Retina (tissue), 1 donor: ENCODE measurements around the gene KNTC1.
A peak's percentile ranks its signal among the peaks of the same experiment; 100 is the strongest.
"Not testable (repeated sequence)": the region's sequence is repeated elsewhere in the genome, so short reads cannot be mapped to it uniquely, and the experiment has no call there.

Experiments used
- DNase-seq: peaks from one replicate; pipeline ENCODE4 v3.0.0-alpha.2; 2016

The KNTC1 gene

DNA sequence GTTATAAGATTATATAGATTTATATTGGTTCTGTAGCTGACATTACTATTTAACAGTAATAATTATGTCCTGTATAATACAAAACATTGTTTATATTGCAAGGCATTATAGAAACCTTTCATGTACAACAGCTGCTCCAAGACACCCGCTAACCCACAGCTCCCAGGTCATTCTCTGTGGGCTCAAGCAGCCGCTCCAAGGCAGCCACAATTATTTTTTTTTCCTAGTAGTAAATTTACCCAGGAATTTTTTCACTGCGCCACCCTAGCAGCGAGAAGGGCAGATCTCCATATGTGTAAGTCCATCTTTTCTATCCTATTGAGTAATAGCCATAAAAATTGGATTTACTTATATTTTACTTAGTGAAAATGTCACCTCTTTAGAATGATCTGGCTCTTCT lies 36.3 kb downstream of the KNTC1 start:
- DNase-seq, result no peak

DNA sequence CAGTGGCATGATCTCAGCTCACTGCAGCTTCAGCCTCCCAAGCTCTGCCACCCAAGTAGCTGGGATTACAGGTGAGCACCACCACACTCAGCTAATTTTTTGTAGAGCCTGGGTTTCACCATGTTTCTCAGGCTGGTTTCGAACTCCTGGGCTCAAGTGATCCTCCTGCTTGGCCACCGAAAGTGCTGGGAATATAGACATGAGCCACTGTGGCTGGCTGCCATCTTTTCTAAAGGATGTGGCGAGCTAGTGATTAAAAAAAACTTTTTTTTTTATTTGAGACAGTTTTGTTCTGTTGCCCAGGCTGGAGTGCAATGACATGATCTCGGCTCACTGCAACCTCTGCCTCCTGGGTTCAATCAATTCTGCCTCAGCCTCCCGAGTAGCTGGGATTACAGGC lies 39.8 kb downstream of the KNTC1 start:
- DNase-seq, result not testable (repeated sequence)

DNA sequence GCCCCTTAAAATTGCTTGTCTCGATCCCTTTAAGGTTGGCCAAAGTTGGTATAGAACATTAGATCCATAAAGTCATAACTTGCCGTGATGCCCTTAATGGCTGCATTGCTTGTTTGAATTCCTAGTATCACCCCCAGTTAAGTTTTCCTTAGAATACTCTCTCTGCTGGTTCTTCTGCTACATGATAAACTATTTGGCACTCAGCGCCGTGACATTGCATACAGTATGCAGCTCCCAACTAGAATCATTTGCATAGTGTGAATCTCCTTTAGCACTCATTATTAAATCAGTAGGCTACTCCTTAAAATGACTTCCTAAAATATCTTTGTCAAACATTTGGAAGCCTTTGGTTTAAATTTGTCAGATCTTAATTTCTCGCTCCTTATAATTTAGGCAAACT lies 42.2 kb downstream of the KNTC1 start:
- DNase-seq, result no peak

DNA sequence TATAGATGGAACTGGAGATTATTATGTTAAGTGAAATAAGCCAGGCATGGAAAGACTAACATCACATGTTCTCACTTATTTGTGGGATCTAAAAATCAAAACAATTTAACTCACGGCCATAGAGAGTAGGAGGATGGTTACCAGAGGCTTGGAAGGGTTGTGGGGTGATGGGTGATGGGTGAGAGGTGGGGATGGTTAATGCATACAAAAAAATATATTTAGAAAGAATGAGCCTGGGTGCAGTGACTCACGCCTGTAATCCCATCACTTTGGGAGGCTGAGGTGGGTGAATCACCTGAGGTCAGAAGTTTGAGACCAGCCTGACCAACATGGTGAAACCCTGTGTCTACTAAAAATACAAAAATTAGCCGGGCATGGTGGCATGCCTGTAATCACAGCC lies 43.0 kb downstream of the KNTC1 start:
- DNase-seq, result not testable (repeated sequence)

DNA sequence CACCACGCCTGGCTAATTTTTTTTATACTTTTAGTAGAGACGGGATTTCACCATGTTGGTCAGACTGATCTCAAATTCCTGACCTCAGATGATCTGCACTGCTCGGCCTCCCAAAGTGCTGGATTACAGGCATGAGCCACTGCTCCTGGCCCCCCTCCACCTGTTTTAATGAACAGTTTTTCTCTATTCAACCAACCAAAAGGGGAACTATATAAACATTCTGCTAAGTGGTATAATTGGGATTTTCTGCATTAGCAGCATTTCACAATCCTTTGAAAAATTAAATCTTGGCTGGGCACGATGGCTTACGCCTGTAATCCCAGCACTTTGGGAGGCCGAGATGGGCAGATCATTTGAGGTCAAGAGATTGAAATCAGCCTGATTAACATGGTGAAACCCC lies 44.8 kb downstream of the KNTC1 start:
- DNase-seq, result no peak

DNA sequence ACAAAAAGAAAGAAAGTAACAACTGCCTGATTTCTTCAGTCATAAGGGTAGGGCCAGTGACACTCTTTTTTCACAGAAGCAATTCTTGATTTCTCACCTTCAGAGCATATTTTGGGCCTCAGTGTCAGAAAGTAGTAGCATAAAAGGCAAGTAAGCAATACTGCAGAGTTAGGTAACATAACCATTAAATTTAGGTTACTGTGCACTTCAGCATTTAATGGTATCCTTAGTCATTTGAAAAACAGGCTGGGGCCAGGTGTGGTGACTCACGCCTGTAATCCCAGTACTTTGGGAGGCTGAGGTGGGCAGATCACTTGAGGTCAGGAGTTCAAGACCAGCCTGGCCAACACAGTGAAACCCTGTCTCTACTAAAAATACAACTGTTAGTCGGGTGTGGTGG lies 56.2 kb downstream of the KNTC1 start:
- DNase-seq, result not testable (repeated sequence)

DNA sequence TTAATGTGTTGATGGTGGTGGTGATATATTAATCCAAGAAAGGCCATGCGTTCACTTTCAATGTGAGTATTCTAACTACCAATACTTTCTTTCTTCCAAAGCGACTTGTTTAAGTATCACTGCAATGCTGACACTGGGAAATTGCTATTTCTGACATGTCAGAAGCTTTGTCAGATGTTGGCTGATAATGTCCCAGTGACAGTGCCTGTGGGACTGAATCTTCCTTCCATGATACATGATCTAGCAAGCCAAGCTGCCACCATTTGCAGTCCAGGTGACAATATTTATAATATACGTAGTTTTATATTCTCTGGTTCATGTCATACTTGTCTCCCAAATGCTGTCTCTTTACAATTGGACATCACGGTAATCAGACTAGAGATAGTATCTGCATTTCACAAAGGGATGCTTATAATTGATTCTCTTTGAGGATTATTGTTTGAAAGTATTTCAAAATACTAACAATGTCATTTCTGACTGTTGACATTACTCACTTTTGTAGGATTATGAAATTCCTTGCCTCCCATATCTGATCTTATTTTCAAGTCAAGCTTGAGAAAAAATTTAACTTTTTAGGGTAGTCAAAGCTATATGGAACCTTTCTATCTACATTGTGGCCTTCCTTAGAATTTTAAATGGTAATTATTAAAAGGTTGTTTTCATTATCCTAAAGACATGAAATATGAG lies 57.3 kb downstream of the KNTC1 start:
- DNase-seq, result no peak

DNA sequence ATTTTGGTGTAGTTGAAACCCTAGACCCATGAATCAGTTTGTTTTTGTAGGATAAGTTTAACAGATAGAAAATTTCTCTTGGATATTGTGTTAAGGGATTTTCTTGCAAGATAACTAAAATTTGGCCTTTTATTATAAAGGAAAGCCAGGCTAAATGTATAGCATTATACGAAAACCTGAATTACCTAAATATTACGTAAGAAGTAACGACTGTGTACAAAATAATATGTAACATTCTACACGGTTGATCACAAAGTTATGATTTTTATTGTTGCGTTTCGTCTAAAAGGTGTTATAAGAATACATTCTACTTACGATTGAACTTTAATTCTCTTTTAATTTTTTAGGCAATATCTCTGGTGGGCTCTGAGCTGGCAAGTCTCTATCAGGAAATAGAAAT lies 63.9 kb downstream of the KNTC1 start:
- DNase-seq, result no peak

DNA sequence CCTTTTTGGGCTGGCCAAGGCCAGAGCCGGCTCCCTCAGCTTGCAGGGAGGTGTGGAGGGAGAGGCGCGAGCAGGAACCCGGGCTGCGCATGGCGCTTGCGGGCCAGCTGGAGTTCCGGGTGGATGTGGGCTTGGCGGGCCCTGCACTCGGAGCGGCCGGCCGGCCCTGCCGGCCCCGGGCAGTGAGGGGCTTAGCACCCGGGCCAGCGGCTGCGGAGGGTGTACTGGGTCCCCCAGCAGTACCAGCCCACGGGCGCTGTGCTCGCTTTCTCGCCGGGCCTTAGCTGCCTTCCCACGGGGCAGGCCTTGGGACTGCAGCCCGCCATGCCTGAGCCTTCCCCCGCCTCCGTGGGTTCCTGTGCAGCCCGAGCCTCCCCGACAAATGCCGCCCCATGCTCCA lies 64.9 kb downstream of the KNTC1 start:
- DNase-seq, result not testable (repeated sequence)

DNA sequence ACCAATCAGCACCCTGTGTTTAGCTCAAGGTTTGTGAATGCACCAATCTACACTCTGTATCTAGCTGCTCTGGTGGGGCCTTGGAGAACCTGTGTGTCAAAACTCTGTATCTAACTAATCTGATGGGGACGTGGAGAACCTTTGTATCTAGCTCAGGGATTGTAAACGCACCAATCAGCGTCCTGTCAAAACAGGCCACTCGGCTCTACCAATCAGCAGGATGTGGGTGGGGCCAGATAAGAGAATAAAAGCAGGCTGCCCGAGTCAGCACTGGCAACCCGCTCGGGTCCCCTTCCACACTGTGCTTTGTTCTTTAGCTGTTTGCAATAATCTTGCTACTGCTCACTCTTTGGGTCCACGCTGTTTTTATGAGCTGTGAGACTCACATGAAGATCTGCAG lies 65.5 kb downstream of the KNTC1 start:
- not testable (repeated sequence) for DNase-seq

DNA sequence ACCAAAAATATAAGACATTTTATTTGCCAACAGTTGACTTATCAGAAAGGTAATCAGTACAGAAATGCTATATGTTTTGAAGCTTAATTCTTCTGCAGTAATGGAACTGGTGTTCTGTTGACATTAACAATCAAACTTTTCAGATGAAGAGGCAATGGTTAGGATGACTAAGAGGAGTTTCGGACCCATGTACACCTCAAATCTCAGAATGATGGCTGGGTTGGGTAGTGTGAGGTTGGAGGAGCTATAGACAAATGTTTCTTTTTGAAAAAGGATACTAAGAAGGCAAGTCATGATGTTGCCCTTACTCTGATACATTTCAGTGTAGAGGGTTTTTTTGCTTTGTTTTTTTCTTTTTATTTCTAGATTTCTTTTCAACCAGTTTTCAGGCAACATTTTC lies 66.9 kb downstream of the KNTC1 start:
- DNase-seq, result no peak

DNA sequence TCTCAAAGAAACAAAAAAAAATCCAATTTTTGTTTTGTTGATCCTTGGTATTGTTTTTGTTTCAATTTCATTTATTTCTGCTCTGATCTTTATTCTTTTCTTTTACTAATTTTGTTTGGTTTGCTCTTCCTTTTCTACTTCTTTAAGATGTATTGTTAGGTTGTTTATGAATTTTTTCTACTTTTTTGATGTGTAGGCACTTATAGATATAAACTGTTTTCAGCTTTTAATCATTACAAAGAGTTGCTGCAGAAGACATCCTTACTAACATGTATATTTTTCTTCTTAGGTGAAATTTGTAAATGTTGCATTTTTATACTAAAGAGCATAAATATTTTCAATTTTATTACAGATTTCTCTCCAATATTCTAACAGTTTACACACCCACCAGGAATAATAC lies 69.8 kb downstream of the KNTC1 start:
- DNase-seq, result no peak

DNA sequence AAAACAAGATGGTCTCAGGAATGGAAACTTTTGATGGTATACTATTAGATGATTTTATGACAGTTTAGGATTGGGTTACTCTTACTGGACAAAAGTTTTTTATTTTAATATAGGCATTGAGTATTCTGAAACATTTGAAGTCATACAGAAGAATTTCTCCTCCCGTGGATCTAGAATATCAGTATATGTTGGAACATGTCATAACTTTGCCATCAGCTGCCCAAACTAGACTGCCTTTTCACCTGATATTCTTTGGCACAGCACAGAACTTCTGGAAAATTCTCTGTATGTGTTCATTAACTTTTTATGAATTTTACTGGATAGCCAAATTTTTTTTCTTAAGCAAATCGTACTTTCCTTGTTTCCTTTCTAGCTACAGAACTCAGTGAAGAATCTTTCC lies 75.4 kb downstream of the KNTC1 start:
- no peak for DNase-seq

DNA sequence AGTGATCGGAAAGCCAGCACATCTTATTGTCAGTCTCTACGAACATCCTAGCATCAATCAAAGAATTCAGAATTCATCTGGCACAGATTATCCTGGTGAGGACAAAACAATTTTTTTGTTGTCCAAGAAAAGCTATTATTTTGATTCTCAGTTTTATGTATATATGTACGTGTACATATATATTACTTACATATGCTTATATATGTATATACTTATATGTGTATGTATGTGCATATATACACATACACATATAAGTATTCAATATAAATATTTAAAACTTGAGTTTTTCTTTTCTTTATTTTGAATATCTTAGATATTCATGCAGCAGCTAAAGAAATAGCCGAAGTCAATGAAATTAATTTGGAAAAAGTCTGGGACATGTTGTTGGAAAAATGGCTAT lies 77.9 kb downstream of the KNTC1 start:
- DNase-seq, result no peak

DNA sequence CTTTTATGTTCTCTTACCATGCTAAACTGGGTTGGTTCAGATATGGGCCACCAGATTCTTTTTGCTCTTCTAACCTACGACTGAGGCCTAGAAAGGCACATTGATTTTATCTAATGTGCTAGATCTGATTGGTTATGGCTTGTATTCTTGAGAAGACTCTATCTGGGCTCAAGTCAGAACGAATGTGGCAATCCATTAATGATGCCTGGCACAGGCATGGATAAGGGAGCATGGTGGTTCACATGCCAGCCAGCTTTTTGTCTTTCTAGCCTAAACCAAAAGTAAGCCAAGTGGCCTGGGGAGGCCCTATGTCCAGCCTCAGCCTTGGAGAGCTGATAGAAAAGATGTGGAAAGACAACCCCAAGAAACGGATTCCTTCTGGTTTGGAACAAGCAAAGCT lies 82.7 kb downstream of the KNTC1 start:
- no peak for DNase-seq

DNA sequence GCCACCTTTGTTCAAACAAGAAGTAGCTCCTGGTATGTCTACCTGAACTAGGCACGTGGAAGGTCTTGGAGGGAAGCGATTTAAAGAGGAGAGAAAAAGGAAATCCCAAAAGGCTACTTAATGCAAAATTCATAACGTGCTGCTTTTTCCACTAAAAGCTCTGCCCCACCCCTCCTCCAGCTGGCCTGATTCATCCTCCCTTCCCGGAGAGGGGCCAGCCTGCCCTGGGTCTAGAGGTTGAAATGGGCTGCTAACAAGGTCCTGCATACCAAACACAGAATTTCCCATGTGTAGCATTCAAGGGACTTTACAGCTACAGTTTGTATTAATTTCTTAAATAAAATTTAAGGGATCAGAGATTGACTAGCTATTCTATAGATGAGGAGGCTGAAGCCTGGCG lies 83.2 kb downstream of the KNTC1 start:
- no peak for DNase-seq

DNA sequence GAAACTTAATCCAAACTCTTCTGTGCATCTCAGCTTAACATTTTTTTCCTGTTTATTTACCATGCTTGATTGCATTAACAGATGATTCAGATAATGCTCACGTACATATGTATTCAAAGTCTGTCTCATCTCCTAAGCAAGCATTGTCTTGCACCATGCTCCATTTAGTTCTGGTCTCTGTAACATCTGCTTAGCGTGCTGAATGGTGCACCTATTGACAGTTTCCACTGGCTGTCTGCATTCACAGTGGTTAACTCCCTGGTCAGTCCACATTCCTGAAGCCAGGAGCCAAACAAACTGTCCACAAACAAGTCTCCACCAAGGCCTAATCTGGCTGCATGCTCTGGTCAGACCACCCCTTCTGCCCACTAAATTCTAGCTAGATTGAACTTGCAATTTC lies 83.9 kb downstream of the KNTC1 start:
- DNase-seq, result no peak

DNA sequence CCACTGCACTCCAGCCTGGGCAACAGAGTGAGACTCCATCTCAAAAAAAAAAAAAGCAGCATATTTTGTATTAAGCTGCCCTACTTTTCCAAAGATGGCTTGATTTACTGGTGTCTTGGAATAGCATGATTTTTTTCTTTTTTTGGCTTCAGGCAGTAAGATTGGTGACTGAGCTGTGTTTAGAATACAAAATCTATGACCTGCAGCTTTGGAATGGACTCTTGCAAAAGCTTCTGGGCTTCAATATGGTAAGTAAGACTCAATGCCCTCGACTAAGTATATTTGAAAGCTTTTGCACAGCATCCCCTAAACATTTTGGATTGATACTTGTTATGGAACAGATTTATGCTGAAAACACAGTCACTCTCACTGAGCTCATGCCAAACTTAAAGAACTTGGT lies 87.8 kb downstream of the KNTC1 start:
- no peak for DNase-seq

DNA sequence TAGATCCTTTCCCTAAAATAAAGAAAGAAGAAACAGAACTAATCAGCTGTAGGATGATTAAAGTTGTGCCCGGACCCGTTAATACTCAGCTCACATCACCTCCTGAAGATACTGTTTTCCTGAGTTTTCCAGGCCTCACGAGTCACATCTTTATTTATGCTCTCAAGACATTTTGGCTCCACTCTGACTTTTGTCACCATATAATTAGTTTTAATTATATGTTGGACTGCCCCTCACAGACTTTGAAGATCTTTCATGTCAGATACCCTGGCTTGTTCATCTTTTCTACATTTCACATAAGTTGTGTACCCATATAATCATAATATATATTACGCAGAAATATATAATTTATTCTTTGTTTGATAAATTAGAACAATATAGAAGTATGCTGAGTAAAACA lies 88.7 kb downstream of the KNTC1 start:
- no peak for DNase-seq

DNA sequence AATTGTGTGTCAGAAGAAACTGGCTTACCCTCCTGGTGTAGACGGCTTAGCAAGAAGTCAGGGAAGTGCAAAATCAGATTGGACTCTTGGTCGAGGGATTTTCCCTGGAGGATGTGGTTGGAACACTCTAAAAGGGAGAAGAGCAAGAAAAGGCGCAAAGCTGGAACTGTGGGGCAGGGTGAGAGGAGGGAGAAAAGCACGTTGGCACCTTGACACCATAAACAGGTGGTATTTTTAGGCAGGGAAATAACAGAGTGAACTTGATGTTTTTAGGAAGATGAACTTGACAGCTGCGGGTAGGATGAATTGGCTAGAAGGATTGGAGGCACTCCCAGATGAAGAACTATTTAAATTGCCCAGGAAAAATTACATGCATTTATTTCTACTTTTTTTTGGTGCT lies 108.4 kb downstream of the KNTC1 start:
- DNase-seq, result no peak

DNA sequence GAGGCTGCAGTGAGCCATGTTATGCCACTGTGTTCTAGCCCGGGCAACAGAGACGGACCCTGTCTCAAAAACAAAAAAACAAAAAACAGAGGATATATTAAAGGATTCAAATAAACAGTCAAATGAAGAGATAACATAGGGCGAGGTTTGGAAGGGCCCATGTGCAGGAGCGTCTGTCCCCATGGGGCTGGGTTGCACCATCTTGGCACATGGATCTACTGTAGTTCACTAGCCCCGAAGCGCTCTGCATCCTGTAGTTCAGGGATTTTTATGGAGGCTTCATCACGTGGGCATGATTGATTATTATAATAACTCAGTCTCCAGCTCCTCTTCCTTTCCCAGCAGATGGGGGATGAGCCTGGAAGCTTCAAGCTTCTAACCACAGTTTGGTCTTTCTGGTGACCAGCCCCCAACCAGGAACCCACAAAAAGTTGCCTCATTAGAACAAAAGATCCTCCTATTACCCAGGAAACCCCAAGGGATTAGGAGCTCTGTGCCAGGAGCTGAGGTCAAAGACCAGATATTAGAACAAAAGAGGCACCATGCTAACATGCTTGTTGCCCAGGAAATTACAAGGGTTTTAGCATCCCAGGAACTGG lies 116.3 kb downstream of the KNTC1 start:
- peak; percentile 18 for DNase-seq

DNA sequence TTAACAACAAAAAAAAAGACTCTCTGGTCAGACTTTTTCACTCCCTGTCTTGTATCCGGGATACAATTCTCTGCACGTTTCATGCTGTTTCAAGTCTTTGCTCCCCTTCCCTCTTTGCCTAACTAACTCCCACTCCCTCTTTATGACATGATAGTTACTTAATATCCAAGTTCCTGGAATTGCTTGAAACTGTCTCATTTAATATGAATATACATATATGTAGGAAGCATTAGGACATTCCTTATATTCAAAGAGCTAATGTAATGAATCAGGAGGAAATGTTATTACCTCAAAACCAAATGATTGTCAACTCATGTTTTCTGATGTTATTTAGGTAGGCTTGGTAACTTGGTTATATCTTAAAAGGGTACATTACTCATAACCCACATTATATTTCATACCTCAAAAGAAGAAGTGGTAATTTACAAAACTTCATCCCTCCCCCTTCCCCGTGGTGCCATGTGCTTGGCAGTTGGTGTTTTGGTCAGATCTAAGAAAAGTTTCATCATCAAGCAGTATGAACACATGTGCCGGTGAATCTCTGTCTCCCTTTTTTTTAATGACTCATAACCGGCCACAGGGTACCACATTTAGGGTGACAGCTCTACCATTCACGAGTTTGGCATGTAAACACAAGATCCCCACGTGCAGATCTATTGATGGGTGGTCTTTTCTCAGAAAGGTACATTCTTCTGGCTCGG lies 119.6 kb downstream of the KNTC1 start:
- no peak for DNase-seq

DNA sequence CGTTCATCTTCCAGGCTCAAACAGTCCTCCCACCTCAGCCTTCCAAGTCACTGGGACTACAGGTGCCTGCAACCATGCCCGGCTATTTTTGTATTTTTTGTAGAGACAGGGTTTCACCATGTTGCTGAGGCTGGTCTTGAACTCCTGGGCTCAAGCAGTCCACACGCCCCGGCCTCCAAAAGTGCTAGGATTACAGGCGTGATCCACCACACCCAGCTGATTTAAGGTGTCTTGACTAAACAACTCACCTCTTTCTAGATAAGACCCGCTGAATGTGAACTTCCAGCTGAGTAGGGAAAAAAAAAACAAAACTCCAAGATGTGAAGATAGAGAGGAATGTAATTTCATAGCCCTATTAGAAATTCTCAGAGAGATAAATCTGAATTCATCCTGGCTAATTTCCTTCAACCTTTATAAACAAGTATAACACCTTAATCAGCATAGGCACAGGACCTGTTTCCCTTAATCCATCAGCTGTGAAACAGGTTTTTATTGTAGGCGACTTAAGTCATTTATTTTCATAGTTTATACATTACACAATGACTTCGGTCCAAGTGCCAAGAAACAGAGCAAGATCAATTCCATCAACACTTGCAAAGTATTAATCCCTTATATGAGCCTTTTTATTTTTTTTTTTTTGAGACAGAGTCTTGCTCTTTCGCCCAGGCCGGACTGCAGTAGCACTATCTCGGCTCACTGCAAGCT lies 124.6 kb downstream of the KNTC1 start:
- no peak for DNase-seq

DNA sequence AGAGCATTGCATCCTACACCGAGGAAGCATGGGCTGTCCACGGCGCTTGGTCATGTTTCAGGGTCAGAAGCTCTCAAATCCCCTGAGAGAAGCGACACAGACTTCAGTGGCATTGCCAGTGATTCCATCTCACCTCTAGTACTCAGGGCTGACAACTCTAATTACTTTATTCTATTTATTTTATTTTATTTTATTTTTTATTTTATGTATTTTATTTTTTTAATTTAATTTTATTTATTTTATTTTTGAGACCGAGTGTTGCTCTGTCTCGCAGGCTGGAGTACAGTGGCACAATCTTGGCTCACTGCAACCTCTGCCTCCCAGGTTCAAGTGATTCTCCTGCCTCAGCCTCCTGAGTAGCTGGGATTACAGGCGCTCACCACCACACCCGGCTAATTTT lies 126.2 kb downstream of the KNTC1 start:
- not testable (repeated sequence) for DNase-seq
